BLaER1 treated with 17β-estradiol and CSF1 and Interleukin-3, amounts not matched to agents 10 nM and 100 nM (cell line): ENCODE measurements around the gene TOMM6.

ENCODE experiments used
- H3K27ac ChIP-seq, 11 experiments: shearing (Covaris generic); formaldehyde crosslinking; 2 replicates each; pipeline ENCODE4 v1.8.1; 2022
- H3K27me3 ChIP-seq, 11 experiments: shearing (Covaris generic); formaldehyde crosslinking; 2 replicates each; pipeline ENCODE4 v1.8.1; 2022
- H3K36me3 ChIP-seq, 11 experiments: shearing (Covaris generic); formaldehyde crosslinking; 2 replicates each; pipeline ENCODE4 v1.8.1; 2022
- H3K4me1 ChIP-seq, 10 experiments: shearing (Covaris generic); formaldehyde crosslinking; 2 replicates each; pipeline ENCODE4 v1.8.1; 2022
- H3K4me2 ChIP-seq, 11 experiments: shearing (Covaris generic); formaldehyde crosslinking; 2 replicates each; pipeline ENCODE4 v1.8.1; 2022
- H3K4me3 ChIP-seq, 10 experiments: shearing (Covaris generic); formaldehyde crosslinking; 2 replicates each; pipeline ENCODE4 v1.8.1; 2022
- H3K9ac ChIP-seq, 11 experiments: shearing (Covaris generic); formaldehyde crosslinking; 2 replicates each; pipeline ENCODE4 v1.8.1; 2022
- H3K9me3 ChIP-seq, 11 experiments: shearing (Covaris generic); formaldehyde crosslinking; replicated peaks in 1 of 11; 2 replicates each; pipeline ENCODE4 v1.8.1; 2022
- H4K20me1 ChIP-seq, 11 experiments: shearing (Covaris generic); formaldehyde crosslinking; 2 replicates each; pipeline ENCODE4 v1.8.1; 2022
- Cebpa-rat ChIP-seq, 11 experiments: shearing (Covaris generic); IDR thresholded peaks; 2 replicates each; pipeline ENCODE4 v1.8.1; 2022

The TOMM6 gene

DNA sequence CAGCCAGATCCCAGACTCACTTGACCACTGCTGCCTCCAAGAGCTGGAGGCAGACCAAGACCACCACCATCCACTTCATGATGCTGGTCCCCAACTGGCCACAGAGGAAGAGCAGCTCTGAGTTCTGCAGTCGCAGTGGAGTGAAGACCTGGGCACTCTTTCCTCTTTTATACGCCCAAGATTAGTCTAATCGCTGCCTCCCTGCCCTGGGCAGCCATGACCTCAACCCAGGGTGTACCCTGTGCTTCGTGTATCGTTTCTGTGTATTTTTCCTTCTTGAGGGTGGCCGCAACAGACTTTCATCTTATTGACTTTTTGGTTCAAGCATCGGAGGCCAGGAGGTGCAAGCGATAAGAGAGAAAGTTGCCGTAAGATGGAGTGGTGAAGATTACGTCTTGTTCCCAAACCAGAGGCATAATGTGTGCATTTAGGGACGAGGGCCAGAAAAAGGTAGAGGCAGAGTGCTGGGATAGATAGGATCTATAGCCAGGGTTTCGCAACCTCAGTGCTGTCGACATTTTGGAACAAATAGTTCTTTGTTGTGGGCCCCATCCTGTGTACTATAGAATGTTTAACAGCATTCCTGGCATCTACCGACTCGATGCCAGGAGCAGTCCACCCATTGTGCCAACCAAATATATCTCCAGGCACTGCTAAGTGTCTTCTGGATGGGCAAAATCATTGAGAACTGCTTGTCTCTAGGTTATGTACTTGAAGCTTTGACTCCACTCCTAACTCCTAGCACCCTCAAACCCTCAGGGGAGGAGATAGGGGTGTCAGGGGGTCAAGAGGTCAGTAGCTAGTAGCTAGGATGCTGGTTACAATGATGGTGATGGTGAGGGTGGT is 40.0 kb upstream of the TOMM6 start, which contains the start of gene PGC:
TSS of gene PGC (minus strand) at position 142 of the 846 bp plus-strand sequence. CDS start at position 79, 63 bp downstream.
- no peaks in the 10 kb centered on the region for H3K27me3 ChIP-seq
- H3K4me1 ChIP-seq: peaks cover 0 to 7% (median 0%) of the 10 kb centered on the region in 10 experiments; a peak in 2 of 20 replicates
- no peaks in the 10 kb centered on the region for H4K20me1 ChIP-seq
- no peak within 1 kb of the TSS for H3K4me3 ChIP-seq
- H3K4me2 ChIP-seq: no peak within 1 kb of the TSS
- 0 out of 22 replicates have a peak, but pooled peaks of 1 of the 11 experiments have one; percentile 19 for TF ChIP-seq Cebpa-rat (IDR thresholded peaks at IDR 0.05)
- H3K27ac ChIP-seq: no peak within 1 kb of the TSS
- H3K9me3 ChIP-seq: no peaks in the 10 kb centered on the region
- H3K9ac ChIP-seq: no peak within 1 kb of the TSS
- H3K36me3 ChIP-seq: no peaks in the 10 kb centered on the region

DNA sequence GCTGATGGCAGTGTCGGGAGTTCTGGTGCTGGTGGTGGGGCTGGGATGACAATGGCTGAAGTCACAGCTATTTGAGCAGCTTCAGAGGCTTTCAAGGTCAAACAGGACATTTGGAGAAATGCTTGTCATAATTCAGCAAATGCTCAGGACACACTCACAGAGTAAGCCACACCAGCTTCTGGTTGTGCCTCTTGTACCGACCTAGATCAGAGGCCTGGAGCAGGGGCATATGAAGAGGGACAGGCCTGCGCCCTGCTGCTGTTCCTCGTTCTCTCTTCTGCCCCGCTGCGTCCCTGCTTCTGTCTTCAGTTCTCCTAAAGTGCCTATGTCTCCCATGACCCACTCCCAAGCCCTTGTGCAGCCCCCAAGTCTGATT is 39.4 kb upstream of the TOMM6 start:
- no peaks in the 10 kb centered on the region for H4K20me1 ChIP-seq
- no peak overlapping the region for H3K4me2 ChIP-seq
- no peaks in the 10 kb centered on the region for H3K27me3 ChIP-seq
- H3K36me3 ChIP-seq: no peaks in the 10 kb centered on the region
- no peak for TF ChIP-seq Cebpa-rat (IDR thresholded peaks at IDR 0.05)
- no peak overlapping the region for H3K9ac ChIP-seq
- H3K9me3 ChIP-seq: no peaks in the 10 kb centered on the region
- peaks cover 0 to 7% (median 0%) of the 10 kb centered on the region in 10 experiments; a peak in 2 of 20 replicates for H3K4me1 ChIP-seq
- no peak overlapping the region for H3K27ac ChIP-seq
- no peak overlapping the region for H3K4me3 ChIP-seq

DNA sequence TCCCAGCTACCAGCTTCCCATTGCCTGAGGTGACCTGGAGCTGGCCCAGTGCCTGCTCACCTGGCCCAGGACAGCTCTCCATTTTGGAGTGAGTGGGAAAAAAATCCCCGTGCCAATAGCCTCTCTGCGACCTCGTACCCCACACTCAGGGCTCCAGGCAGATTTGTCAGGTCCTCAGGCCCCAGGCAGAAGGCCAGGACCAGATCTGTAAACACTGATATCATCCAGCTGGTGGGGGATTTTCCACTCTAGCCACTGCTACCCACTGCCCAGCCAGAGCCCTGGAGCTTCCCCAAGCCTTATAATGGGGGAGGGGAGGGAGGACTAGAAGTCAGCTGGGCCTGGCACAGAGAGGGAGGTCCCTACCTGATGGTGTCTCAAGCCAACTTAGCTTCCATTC is 39.0 kb upstream of the TOMM6 start:
- no peak for TF ChIP-seq Cebpa-rat (IDR thresholded peaks at IDR 0.05)
- Histone ChIP-seq H3K4me2 (no peak overlapping the region), H3K27me3 (no peaks in the 10 kb centered on the region), H3K4me1 (peaks cover 0 to 7% (median 0%) of the 10 kb centered on the region in 10 experiments; a peak in 2 of 20 replicates), H3K4me3 (no peak overlapping the region), H3K9me3 (no peaks in the 10 kb centered on the region), H4K20me1 (no peaks in the 10 kb centered on the region), H3K27ac (no peak overlapping the region), H3K36me3 (no peaks in the 10 kb centered on the region), H3K9ac (no peak overlapping the region)

DNA sequence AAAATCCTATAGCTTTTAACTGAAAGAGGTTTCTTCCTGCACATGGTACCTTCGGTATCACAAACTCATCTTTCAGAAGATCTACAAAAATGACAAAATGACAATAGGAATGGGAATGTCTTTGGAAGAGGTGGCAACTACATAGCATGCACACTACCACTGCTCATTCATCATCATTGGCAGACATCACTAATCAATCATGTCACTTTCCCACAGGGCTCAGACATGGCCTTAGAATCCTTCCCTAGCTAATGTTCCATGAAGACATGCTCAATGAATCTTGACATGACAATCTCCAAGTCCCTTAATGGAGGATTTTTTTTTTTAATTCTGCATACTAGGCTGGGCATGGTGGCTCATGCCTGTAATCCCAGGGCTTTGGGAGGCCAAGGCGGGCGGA is 37.1 kb upstream of the TOMM6 start:
- no peak overlapping the region for H3K4me2 ChIP-seq
- TF ChIP-seq Cebpa-rat (IDR thresholded peaks at IDR 0.05): no peak
- no peak overlapping the region for H3K9ac ChIP-seq
- no peaks in the 10 kb centered on the region for H3K4me1 ChIP-seq
- H3K36me3 ChIP-seq: no peaks in the 10 kb centered on the region
- no peaks in the 10 kb centered on the region for H3K27me3 ChIP-seq
- H3K27ac ChIP-seq: no peak overlapping the region
- H3K9me3 ChIP-seq: no peaks in the 10 kb centered on the region
- no peak overlapping the region for H3K4me3 ChIP-seq
- H4K20me1 ChIP-seq: no peaks in the 10 kb centered on the region

DNA sequence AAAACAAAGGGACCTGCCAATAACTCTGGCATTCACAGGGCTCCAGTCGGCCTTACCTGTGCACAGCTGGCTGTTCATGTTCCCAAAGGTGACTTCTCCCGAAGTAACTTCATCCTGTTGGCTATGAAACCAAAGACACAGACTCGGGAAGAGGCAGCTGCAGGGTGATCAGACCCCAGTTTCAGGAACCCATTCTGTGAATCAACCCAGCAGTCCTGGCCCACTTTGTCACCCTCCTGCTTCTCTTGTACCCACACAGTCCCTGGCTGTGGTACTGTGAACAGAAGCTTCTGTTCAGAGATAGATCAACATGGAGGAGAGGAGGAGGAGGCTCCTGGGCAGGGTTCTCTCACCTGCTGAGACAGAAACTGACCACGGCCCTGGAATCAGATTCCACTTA is 31.6 kb upstream of the TOMM6 start:
- Histone ChIP-seq H3K9ac (peak overlapping the region in 1 of 11 experiments; percentile 19; a peak in 1 of 22 replicates), H3K27me3 (no peaks in the 10 kb centered on the region), H4K20me1 (no peaks in the 10 kb centered on the region), H3K4me3 (no peak overlapping the region), H3K4me1 (peaks cover 7 to 41% (median 26%) of the 10 kb centered on the region in 10 experiments; a peak in 17 of 20 replicates), H3K36me3 (no peaks in the 10 kb centered on the region), H3K27ac (peak overlapping the region in 1 of 11 experiments; percentile 22; a peak in 1 of 22 replicates), H3K4me2 (peak overlapping the region; percentile 44 to 80 (median 72); a peak in 20 of 22 replicates), H3K9me3 (no peaks in the 10 kb centered on the region)
- no peak for TF ChIP-seq Cebpa-rat (IDR thresholded peaks at IDR 0.05)

DNA sequence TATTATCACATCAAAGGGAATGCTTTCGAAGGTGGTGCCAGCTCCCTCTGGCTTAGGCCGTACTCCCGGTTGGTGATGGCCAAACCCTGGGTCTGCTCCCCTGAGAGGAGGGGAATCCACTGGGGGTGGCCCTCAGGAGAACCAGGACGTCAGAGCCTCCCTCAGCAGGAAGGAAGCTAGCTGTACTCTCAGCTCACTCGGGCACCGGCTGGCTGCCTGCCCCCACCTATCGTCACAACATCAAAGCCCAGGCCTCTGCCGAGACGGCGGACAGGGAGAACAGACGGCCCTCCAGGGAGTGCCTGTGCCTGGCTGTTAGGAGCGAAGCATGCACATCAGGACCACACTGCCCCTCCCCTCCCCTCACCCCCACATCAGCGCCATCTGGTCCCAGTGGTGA is 31.1 kb upstream of the TOMM6 start:
- peaks cover 7 to 41% (median 26%) of the 10 kb centered on the region in 10 experiments; a peak in 17 of 20 replicates for H3K4me1 ChIP-seq
- no peaks in the 10 kb centered on the region for H3K27me3 ChIP-seq
- H3K36me3 ChIP-seq: no peaks in the 10 kb centered on the region
- H4K20me1 ChIP-seq: no peaks in the 10 kb centered on the region
- H3K4me3 ChIP-seq: no peak overlapping the region
- peak overlapping the region in 2 of 11 experiments; percentile 21 to 22; a peak in 2 of 22 replicates for H3K27ac ChIP-seq
- no peak for TF ChIP-seq Cebpa-rat (IDR thresholded peaks at IDR 0.05)
- H3K9me3 ChIP-seq: no peaks in the 10 kb centered on the region
- H3K9ac ChIP-seq: peak overlapping the region in 3 of 11 experiments; percentile 19 to 30 (median 24); a peak in 5 of 22 replicates
- H3K4me2 ChIP-seq: peak overlapping the region; percentile 44 to 80 (median 72)

DNA sequence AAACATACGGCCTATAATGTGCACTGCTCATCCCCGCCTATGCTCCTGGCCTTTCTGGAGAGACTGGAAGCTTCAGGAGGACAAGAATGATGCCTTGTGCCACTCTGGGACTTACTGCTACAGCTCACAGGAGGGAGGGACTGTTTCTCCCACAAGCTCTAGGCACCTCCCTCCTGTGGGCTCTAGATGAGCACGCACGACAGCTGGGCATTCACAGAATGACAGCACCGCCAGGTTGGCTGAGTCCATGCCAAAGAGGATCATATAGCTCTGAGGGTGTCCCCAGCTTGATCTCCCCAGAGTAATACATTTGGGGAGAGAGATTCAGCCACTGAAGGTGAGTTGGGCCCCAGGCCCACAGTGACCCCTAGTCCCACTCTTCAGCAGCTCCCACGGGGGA is 30.2 kb upstream of the TOMM6 start:
- no peaks in the 10 kb centered on the region for H3K36me3 ChIP-seq
- peak overlapping the region in 1 of 11 experiments; percentile 24; a peak in 1 of 22 replicates for H3K9ac ChIP-seq
- no peak overlapping the region for H3K4me3 ChIP-seq
- no peaks in the 10 kb centered on the region for H3K9me3 ChIP-seq
- H3K27ac ChIP-seq: no peak overlapping the region
- H3K4me1 ChIP-seq: peaks cover 7 to 41% (median 26%) of the 10 kb centered on the region in 10 experiments; a peak in 17 of 20 replicates
- no peak for TF ChIP-seq Cebpa-rat (IDR thresholded peaks at IDR 0.05)
- no peaks in the 10 kb centered on the region for H4K20me1 ChIP-seq
- peak overlapping the region in 8 of 11 experiments; percentile 44 to 80 (median 74); a peak in 16 of 22 replicates for H3K4me2 ChIP-seq
- H3K27me3 ChIP-seq: no peaks in the 10 kb centered on the region

DNA sequence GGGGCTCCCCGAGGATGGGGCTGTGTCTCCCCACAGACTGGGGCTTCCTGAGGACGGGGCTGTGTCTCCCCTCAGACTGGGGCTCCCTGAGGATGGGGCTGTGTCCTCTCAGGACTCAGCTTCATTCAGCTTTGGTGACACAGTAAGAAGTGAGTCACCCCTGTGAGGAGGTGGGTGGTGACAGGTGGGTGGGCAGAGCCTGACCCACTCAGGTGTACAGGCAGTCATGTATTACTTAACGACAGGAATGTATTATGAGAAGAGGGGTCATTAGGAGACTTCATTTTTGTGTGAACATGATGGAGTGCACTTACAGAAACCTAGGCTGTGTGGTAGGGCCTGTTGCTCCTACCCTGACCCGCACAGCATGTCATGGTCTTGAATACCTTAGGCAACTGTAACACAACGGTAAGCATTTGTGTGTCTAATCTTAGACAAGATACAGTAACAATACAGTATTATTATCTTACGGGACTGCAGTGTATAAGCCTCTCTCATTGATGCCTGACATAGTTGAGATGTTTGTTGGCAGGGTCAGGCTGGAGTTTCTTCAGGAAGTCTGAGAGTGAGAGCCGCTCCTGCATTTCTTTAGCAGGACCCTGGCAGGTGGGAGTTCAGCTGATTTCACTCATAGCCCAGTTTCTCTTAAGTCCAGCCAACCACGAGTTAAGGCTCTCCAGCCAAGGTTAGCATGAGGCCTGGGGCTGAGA is 29.4 kb upstream of the TOMM6 start:
- Histone ChIP-seq H3K27ac (no peak overlapping the region), H3K27me3 (no peaks in the 10 kb centered on the region), H3K4me2 (peak overlapping the region in 7 of 11 experiments; percentile 63 to 80 (median 75); a peak in 10 of 22 replicates), H3K9ac (peak overlapping the region in 1 of 11 experiments; percentile 24; a peak in 1 of 22 replicates), H3K4me3 (no peak overlapping the region), H3K9me3 (no peaks in the 10 kb centered on the region), H4K20me1 (no peaks in the 10 kb centered on the region), H3K36me3 (no peaks in the 10 kb centered on the region), H3K4me1 (peaks cover 7 to 41% (median 26%) of the 10 kb centered on the region in 10 experiments; a peak in 17 of 20 replicates)
- TF ChIP-seq Cebpa-rat (IDR thresholded peaks at IDR 0.05): no peak

DNA sequence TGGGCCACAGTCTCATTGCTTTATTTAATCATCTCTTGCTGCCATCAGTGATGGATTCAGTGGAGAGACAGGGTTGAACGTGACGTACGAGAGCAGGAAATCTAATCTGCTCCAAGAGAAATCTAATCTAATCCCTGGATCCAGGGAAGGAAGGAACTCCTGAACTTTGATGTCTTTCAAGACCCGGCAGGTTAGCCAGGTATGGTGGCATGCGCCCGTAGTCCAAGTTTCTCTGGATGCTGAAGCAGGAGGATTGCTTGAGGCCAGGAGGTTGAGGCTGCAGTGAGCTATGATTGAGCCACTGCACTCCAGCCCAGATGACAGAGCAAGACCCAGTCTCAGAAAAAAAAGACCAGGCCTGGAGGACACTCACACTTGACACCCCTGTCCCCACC is 28.9 kb upstream of the TOMM6 start:
- Histone ChIP-seq H3K4me2 (no peak overlapping the region), H3K27ac (no peak overlapping the region), H3K36me3 (no peaks in the 10 kb centered on the region), H3K27me3 (no peaks in the 10 kb centered on the region), H3K9ac (no peak overlapping the region), H4K20me1 (no peaks in the 10 kb centered on the region), H3K9me3 (no peaks in the 10 kb centered on the region), H3K4me3 (no peak overlapping the region), H3K4me1 (peaks cover 7 to 41% (median 26%) of the 10 kb centered on the region in 10 experiments; a peak in 17 of 20 replicates)
- no peak for TF ChIP-seq Cebpa-rat (IDR thresholded peaks at IDR 0.05)
